ENCODE measurements around the gene OTUD7B. TPM values are rescaled to one million over a fixed set of nuclear protein-coding genes. Genes with fewer than 3 reads are reported as not detected.
"Not testable (repeated sequence)": the region's sequence is repeated elsewhere in the genome, so short reads cannot be mapped to it uniquely, and the experiment has no call there.

Gene OTUD7B
- total RNA-seq, 1 donor from 2014 or later: 34.3 TPM

- DNase-seq (ENCODE audit: low spot score): no peak
These were observed 6.7 kb downstream of the OTUD7B start for GRCh38 chr1:150003801-150004200.

- DNase-seq (ENCODE audit: low spot score): no peak
These were observed 8.3 kb downstream of the OTUD7B start for GRCh38 chr1:150002217-150002616.

- no peak for DNase-seq (ENCODE audit: low spot score)
These were observed 9.1 kb downstream of the OTUD7B start for GRCh38 chr1:150001415-150001814.

GRCh38 chr1:149997585-149998262 lies 12.8 kb downstream of the OTUD7B start:
- no peak for DNase-seq (ENCODE audit: low spot score)

- DNase-seq (ENCODE audit: low spot score): no peak
These were observed 14.6 kb downstream of the OTUD7B start for GRCh38 chr1:149995927-149996326.

- no peak for DNase-seq (ENCODE audit: low spot score)
These were observed 16.8 kb downstream of the OTUD7B start for GRCh38 chr1:149993764-149994163.

GRCh38 chr1:149993181-149993580 lies 17.3 kb downstream of the OTUD7B start:
- DNase-seq (ENCODE audit: low spot score): no peak

GRCh38 chr1:149987297-149987595 lies 23.3 kb downstream of the OTUD7B start:
- no peak for DNase-seq (ENCODE audit: low spot score)

GRCh38 chr1:149986486-149987296 lies 23.8 kb downstream of the OTUD7B start:
- no peak for DNase-seq (ENCODE audit: low spot score)

- no peak for DNase-seq (ENCODE audit: low spot score)
These were observed 30.5 kb downstream of the OTUD7B start for GRCh38 chr1:149979972-149980540.

GRCh38 chr1:149979245-149979971 lies 31.1 kb downstream of the OTUD7B start:
- no peak for DNase-seq (ENCODE audit: low spot score)

- DNase-seq (ENCODE audit: low spot score): no peak
These were observed 31.9 kb downstream of the OTUD7B start for GRCh38 chr1:149978547-149979023.

- DNase-seq (ENCODE audit: low spot score): no peak
These were observed 33.2 kb downstream of the OTUD7B start for GRCh38 chr1:149977345-149977744.

GRCh38 chr1:149972547-149972946 lies 38.0 kb downstream of the OTUD7B start:
- DNase-seq (ENCODE audit: low spot score): no peak

- no peak for DNase-seq (ENCODE audit: low spot score)
These were observed 42.9 kb downstream of the OTUD7B start for GRCh38 chr1:149967646-149968045.

GRCh38 chr1:149967041-149967440 lies 43.5 kb downstream of the OTUD7B start:
- DNase-seq (ENCODE audit: low spot score): no peak

- DNase-seq (ENCODE audit: low spot score): no peak
These were observed 44.1 kb downstream of the OTUD7B start for GRCh38 chr1:149966405-149966804.

- no peak for DNase-seq (ENCODE audit: low spot score)
These were observed 45.1 kb downstream of the OTUD7B start for GRCh38 chr1:149965440-149965839.

- DNase-seq (ENCODE audit: low spot score): no peak
These were observed 47.2 kb downstream of the OTUD7B start for GRCh38 chr1:149963358-149963757.

GRCh38 chr1:149962736-149963135 lies 47.8 kb downstream of the OTUD7B start:
- DNase-seq (ENCODE audit: low spot score): no peak

GRCh38 chr1:149962039-149962647 lies 48.4 kb downstream of the OTUD7B start:
- peak; percentile 75 for DNase-seq (ENCODE audit: low spot score)

- DNase-seq (ENCODE audit: low spot score): not testable (repeated sequence)
These were observed 53.0 kb downstream of the OTUD7B start for GRCh38 chr1:149957548-149957947.

All from ureter (tissue), 1 donor.